HT1080 (cell line): ENCODE data around the gene TSSK2. TPM values are rescaled to one million over a fixed set of nuclear protein-coding genes. Genes with fewer than 3 reads are reported as not detected.

ENCODE experiments used
- DNase-seq: peaks from one replicate; pipeline ENCODE4 v3.0.0-alpha.2; 2015; ENCODE audit warnings: low read depth
- total RNA-seq: library from RNA; depleted of rRNA; stranded (reverse); fragments of >200 nt; shearing (Covaris generic); gene quantifications from 2 replicates; pipeline ENCODE4 v1.2.3, GENCODE V29; 2014

Gene TSSK2
- total RNA-seq, 1 experiment from 2014 or later, result not detected

- no peak for DNase-seq
Measured at GRCh38 chr22:19106886-19107729, 24.0 kb upstream of the TSSK2 start.

- DNase-seq, result no peak
Measured at GRCh38 chr22:19107730-19108074, 23.4 kb upstream of the TSSK2 start.

- DNase-seq, result no peak
Measured at GRCh38 chr22:19108807-19109197, 22.3 kb upstream of the TSSK2 start.

- DNase-seq, result no peak
Measured at GRCh38 chr22:19109198-19110063, 21.7 kb upstream of the TSSK2 start.

- no peak for DNase-seq
Measured at GRCh38 chr22:19110064-19110458, 21.0 kb upstream of the TSSK2 start.

- no peak for DNase-seq
Measured at GRCh38 chr22:19110646-19111045, 20.5 kb upstream of the TSSK2 start.

- no peak for DNase-seq
Measured at GRCh38 chr22:19111140-19111539, 20.0 kb upstream of the TSSK2 start.

GRCh38 chr22:19111584-19111983, 19.5 kb upstream of the TSSK2 start:
- DNase-seq, result no peak

- DNase-seq, result no peak
Measured at GRCh38 chr22:19113429-19113828, 17.7 kb upstream of the TSSK2 start.

- no peak for DNase-seq
Measured at GRCh38 chr22:19114984-19115552, 16.0 kb upstream of the TSSK2 start.

GRCh38 chr22:19115628-19116027, 15.5 kb upstream of the TSSK2 start:
- no peak for DNase-seq

- no peak for DNase-seq
Measured at GRCh38 chr22:19117111-19117512, 14.0 kb upstream of the TSSK2 start.

GRCh38 chr22:19118329-19118880, 12.7 kb upstream of the TSSK2 start:
- no peak for DNase-seq

- no peak for DNase-seq
Measured at GRCh38 chr22:19119949-19120348, 11.2 kb upstream of the TSSK2 start.

- peak; percentile 55 for DNase-seq
Measured at GRCh38 chr22:19120829-19121630, 10.1 kb upstream of the TSSK2 start.

- DNase-seq, result peak; percentile 28
Measured at GRCh38 chr22:19121631-19122142, 9.4 kb upstream of the TSSK2 start.

GRCh38 chr22:19122143-19122751, 8.9 kb upstream of the TSSK2 start, which contains the start of gene DGCR2:
TSS of gene DGCR2 (minus strand) at chr22:19122412. CDS start at chr22:19122206, 206 bp downstream.
- DNase-seq, result peak; percentile 83

- DNase-seq, result no peak
Measured at GRCh38 chr22:19122752-19123492, 8.2 kb upstream of the TSSK2 start.

- no peak for DNase-seq
Measured at GRCh38 chr22:19123936-19124335, 7.2 kb upstream of the TSSK2 start.
